GM21717 (cell line): Measurements from ENCODE around the gene CYP46A1.

Source experiments
- ATAC-seq: cut with Tn5 transposase; IDR thresholded peaks from one replicate; pipeline ENCODE4 v1.9.1; 2021; ENCODE audit warnings: mild to moderate bottlenecking, moderate library complexity; ENCODE audit not compliant: unreplicated experiment

CYP46A1 gene

GRCh38 chr14:99707420-99707819, 23.3 kb downstream of the CYP46A1 start:
- ATAC-seq: no peak

DNA sequence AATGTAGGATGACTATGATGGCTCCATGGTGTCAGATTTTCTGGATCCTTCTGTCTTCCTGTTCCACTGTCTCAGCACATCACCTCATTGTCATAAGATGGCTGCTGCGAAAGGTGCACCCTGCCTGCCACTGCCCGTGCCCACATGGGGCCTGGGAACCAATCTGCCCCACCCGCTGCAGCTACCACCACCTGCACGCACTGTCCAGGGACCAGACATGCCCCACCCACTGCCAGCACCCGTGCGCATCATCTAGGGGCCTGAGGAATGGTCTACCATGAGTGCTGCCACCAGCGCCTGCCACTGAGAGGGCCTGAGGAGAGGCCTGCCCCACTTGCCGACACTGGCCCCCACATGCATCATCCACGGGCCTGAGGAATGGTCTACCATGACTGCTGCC, 23.8 kb downstream of the CYP46A1 start:
- no peak for ATAC-seq

- no peak for ATAC-seq
Observed at GRCh38 chr14:99708449-99708848, 24.4 kb downstream of the CYP46A1 start.

GRCh38 chr14:99713972-99714371, 29.9 kb downstream of the CYP46A1 start:
- ATAC-seq: no peak

GRCh38 chr14:99715266-99716000, 31.3 kb downstream of the CYP46A1 start:
- ATAC-seq: no peak

DNA sequence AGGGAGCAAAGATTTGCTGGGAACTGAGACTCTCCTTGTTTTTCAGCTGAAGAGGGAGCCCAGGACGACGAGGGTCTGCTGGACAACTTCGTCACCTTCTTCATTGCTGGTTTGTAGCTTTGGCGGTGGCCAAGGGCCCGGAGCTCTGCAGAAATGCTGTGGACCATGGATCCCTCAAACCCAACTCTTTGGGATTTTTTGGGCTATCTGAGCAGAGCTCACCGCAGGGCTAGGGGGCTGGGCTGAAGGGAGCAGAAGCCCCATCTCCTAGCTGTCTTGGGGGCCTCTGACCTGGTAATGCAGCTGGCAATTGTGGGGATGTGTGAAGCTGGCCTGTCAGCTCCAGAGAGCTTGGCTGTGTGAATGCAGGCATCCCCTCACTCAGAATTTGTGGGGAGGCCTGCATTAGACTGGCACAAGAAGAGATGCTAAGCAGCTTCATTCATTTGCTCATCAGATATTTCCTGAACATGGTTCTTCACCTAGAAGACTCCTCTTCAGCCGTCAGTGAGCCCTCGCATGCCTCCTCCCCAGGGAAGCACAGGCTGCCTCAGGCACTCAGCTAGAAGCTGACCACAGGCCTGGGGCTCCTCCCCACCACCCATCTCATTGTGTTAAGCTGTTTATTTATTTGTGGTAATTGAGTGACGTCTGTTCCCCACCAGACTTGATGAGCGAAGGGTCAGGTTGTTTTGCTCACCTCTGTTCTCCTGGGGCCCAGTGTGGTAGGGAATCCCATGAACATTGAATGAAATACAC, 32.2 kb downstream of the CYP46A1 start:
- ATAC-seq: no peak

DNA sequence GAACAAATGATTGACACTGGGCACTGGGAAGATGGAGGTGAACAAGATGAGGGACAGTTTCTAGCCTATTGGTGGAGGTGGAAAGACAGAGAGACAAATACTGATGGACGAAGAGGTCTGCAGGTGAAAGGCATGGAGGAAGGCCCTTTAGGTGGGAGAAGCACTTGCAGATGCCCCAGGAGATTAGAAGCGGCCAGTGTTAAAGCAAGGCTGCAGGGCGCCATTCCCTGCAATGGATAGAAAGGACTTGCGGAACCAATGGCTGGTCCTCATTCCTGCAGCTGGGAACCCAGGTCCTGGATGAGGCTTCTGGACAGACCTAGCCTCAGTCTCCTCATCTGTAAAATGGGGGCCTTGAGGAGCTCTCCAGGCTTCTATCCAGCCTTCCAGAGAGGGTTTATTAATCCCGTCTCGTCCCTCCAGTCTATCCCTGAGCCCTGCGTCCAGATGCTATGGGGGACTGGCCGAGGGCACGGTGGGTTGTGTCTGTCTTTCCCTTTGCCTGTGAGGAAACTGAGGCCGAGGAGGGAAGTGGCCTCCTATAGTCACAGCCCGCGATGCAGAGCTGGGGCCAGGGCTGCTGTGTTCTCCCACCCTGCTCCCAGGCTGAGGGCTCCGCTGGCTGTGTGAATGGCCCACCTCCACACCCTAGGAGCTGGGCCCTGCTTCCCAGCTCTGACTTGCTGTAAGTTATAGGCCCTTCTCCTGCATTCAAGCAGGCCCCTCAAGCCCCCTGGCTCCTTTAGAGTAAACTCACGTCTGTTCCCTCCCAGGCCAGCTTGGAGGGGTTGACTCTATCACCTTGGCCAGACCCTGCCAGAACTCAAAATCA, 33.0 kb downstream of the CYP46A1 start:
- no peak for ATAC-seq

- no peak for ATAC-seq
Observed at GRCh38 chr14:99717682-99718013, 33.5 kb downstream of the CYP46A1 start.

DNA sequence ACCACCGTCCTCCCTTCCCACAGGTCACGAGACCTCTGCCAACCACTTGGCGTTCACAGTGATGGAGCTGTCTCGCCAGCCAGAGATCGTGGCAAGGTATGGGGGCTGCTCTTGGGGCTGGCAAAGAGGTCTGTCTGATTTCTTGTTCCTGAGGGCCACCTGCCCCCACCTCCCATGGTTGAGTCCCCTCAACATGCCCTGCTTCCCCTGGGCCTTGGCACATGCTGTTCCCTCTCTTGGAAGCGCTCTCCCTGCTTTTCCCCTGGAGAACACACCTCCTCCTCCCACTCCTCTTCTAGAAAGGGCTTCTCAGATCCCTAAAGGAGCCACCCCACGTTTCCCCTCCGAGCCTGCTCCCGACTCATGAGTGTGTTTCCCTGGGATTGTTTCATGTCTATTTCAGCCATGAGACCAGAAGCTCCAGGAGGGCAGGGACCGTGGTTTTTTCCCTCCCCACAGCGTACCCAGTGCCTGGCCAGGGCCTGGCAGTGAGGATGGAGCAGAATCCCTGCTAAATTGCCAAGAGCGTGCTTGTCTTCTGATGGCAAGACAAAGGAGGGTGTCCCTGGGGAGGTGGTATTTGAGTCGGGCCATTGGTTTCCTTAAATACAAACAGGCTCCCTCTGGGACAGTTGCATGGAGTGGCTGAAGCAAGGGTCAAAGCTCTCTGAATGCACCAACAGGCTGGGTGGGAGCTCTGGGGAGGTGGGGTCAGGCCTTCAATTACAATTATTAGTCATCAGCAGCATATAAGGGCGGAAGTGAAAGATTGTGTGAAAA, 34.1 kb downstream of the CYP46A1 start:
- ATAC-seq: no peak

DNA sequence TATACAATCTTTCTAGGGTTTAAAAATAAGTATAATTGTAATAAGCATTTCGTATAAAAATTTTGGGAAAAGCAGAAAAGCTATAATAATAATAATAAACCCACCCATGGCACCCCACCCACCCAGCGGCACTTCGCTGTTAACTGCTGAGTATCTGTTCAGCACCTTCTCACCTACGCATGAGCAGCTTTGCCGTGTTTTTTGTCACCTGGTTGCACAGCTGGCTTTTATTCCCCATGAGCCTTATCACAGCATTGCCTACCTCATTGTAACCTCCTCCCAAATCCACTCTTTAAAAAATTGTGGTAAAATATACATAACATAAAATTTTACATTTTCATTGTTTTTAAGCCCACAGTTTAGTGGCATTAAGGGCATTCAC, 34.7 kb downstream of the CYP46A1 start:
- ATAC-seq: no peak

- ATAC-seq: no peak
Observed at GRCh38 chr14:99720941-99721791, 37.1 kb downstream of the CYP46A1 start.

- ATAC-seq: no peak
Observed at GRCh38 chr14:99721792-99722516, 37.9 kb downstream of the CYP46A1 start.

DNA sequence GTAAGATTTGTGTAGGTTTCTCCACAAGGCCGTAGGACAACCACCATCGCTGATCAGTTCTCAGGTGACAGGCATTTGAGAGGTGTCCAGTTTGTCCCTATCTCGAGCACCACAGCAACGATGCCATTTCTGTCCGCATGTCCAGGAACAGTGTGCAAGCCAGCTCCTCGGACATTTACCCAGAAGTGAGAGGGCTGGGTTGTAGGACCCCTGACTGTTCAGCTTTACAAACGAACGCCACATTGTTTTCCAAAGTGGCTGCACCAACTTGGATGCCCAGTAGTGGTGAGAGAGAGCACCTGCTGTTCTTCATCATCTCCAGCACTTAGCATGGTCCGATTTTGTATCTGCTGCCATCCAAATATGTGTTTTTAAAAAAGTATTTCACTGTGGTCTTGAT, 38.6 kb downstream of the CYP46A1 start:
- ATAC-seq: no peak

DNA sequence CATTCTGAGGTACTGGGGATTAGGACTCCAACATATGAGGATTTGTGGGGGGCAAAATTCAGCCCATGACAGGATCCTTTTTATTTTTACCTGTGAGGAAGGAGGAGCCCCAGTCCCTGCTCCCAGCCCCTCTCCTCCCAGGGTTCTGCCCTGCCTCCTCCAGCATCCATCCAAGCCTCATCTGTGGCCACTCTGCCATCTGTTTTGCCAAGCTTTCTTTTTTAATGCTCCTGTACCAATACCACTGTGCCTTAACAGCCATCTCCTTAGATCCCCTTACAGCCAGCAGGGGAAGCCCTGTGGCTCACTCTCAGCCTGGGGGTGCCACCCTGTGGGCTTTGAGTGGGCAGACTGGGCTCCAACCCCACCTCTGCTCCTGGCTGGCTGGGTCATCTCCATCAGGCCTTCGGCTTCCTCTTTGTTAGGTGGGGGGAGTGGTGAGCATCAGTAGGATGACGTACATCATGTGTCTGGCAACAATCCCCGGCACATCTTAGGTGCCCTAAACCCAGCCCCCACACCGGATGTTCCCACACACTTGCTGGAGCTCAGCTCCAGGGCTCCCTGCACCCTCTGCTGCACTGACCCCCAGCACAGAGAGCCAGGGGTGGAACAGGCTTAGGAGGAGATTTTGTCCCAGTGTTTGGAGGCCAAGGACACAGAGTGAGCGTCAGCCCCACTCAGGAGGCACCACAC, 40.2 kb downstream of the CYP46A1 start:
- no peak for ATAC-seq

DNA sequence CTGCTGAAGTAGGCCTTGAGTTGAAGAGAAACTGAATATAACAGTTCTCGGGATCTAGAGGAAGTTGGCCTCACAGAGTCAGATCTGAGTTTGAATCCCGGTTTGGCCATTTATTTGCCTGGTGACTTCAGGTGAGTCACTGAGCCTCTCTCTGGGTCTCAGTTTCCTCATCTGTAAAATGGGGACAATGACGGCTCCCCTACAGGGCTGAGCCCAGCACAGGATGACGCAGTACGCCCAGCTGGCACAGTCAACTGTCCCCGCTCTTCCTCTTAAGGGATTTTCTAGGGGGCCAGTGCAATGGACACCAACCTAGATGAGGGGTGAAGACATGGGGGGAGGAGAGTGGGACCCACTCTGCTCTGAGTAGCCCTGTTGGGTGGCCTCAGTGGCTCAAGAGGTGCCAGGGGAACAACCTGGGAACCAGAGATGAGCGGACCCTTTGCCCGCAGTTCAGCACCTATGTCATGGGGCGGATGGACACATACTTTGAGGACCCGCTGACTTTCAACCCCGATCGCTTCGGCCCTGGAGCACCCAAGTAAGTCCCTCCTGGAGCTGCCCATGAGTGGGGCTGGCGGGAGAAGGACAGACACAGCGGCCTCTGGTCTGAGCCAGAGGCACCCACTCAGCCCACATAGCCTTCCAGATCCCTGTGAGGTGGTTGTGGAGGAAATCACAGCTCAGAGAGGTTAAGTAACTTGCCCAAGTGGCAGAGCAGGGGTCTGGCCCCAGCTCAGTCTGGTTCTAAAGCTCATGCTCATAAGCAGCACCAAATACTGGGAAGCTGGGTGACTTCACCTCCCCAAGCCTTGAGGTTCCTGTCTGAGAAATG, 41.1 kb downstream of the CYP46A1 start:
- ATAC-seq: no peak

GRCh38 chr14:99725774-99726537, 41.9 kb downstream of the CYP46A1 start:
- no peak for ATAC-seq

DNA sequence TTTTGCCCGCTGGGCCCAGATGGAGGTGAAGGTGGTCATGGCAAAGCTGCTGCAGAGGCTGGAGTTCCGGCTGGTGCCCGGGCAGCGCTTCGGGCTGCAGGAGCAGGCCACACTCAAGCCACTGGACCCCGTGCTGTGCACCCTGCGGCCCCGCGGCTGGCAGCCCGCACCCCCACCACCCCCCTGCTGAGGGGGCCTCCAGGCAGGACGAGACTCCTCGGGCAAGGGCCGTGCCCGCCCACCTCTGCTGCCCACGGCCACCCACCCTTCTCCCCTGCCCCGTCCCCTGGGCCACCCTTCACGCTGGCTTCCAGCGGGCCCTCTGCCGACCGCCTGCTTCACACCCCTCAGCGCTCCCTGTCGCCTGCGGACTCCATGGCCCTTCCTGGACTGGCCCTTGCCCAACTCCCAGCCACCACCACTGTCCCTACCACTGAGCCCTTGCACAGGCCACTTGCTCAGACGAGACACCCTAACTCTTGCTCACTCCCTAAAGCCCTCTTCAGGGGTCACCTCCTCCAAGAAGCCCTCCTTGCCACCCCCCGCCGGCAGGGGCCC, 42.5 kb downstream of the CYP46A1 start:
- ATAC-seq: no peak
